Measurements from ENCODE around the gene TBC1D10B. TPM values are rescaled to one million over a fixed set of nuclear protein-coding genes. Genes with fewer than 3 reads are reported as not detected.

Gene TBC1D10B
- total and polyA plus RNA-seq, 2 of the 8 experiments (the other 6 are each of a cell fraction or from before 2014, with no cell fraction given), result 15.4 to 28.6 TPM

DNA sequence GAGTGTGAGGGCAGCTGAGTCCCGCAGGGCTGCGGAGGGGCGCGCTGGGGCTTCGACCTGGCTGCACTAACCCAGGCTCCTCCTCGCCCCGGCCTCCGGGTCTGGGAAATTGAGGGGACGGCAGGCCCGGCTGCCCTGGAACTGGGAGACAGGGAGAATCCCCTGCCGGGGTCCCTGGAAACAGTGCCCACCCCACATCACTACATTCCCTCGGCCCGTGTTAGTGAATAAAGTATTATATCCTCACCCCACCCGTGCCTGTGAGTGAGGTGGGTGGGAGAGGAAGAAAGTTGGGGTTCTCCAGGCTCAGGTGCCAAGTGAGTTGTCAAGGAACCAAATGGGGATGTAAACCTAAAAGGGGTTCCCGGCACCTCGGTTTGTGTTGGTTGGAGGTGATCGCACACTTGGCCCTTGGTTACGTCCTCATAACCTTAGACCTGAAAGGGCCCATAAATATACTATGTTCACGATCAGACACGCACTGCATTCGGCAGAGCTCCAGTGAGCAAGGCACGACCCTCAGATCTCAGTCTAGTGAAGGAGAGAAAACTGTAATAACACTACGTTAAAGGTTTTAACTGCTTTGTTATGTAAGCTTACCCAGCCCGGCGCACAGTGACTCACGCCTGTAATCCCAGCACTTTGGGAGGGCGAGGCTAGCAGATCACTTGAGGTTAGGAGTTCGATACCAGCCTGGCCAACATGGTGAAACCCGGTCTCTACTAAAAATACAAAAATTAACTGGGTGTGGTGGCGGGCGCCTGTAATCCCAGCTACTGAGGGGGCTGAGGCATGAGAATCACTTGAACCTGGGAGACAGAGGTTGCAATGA, 48.3 kb upstream of the TBC1D10B start:
- CTCF ChIA-PET (ENCODE audit: partially characterized antibody), result interaction anchor here (0.6 to 3.3 kb wide), 16 partner anchors 9 to 211 kb away, joined by 3 to 13 read pairs (median 3); partner anchors contain the start of genes DCTPP1, ZNF48 and ZNF771
- no peak overlapping the region for H2AK5ac ChIP-seq (ENCODE audit: low read depth, low read length)
- H3K79me1 ChIP-seq (ENCODE audit: low read depth, low read length), result peaks cover 6% of the 10 kb centered on the region; the same call in 1 of the 2 replicates
- 0 out of 2 replicates have a peak overlapping the region, but pooled peaks have one; percentile 32 for H2BK5ac ChIP-seq (ENCODE audit: low read depth, low read length)
- H3K18ac ChIP-seq (ENCODE audit: extremely low read depth, low read length), result no peak overlapping the region
- DNase-seq (ENCODE audit: low read depth in 1 of 2, low spot score in 2 of 2), result no peak
- H3K27ac ChIP-seq (ENCODE audit: low read depth, low read length), result no peak overlapping the region
- no peak overlapping the region for H2AFZ ChIP-seq (ENCODE audit: low read length)
- no peak overlapping the region for H3K23ac ChIP-seq (ENCODE audit: insufficient read length)
- H3K14ac ChIP-seq (ENCODE audit: insufficient read length), result no peak overlapping the region
- peak overlapping the region in 1 of 4 experiments; percentile 20; a peak in 1 of 7 replicates for H3K9ac ChIP-seq (replicated peaks in 1 of 4; ENCODE audit: extremely low read depth in 1 of 4, low read depth in 3 of 4, low read length in 3 of 4)
- H4K20me1 ChIP-seq (replicated peaks in 1 of 2; ENCODE audit: control insufficient read depth in 1 of 2, insufficient read depth in 2 of 2, low read length in 2 of 2), result peaks cover 2 to 12% of the 10 kb centered on the region in 2 experiments
- TF ChIP-seq EZH2 (IDR thresholded peaks at IDR 0.05; ENCODE audit: low read depth, low read length, severe bottlenecking), result peak; percentile 48
- TF ChIP-seq POU5F1 (IDR thresholded peaks at IDR 0.05; ENCODE audit: low read depth, low read length), result no peak
- no peaks in the 10 kb centered on the region for H3K9me3 ChIP-seq (ENCODE audit: insufficient read depth in 2 of 2, low read depth in 1 of 2, low read length in 1 of 2)
- no peak overlapping the region for H3K4ac ChIP-seq (replicated peaks; ENCODE audit: insufficient read length, low read depth, low read length)
- no peak overlapping the region for H2BK12ac ChIP-seq (ENCODE audit: low read depth, low read length)
- H4K8ac ChIP-seq (ENCODE audit: extremely low read depth, insufficient read depth, low read length), result peak overlapping the region; percentile 71
- H3K36me3 ChIP-seq (ENCODE audit: control insufficient read depth in 2 of 4, insufficient read depth in 4 of 4, low read length in 3 of 4), result peaks cover 8 to 26% (median 12%) of the 10 kb centered on the region in 4 experiments
- H4K91ac ChIP-seq (replicated peaks; ENCODE audit: insufficient read length, low read length), result no peak overlapping the region
- H2BK15ac ChIP-seq (ENCODE audit: low read length), result no peak overlapping the region
- no peak overlapping the region for H2BK20ac ChIP-seq (ENCODE audit: low read length)
- WGBS, 2 experiments (ENCODE audit: extremely low coverage in 1 of 2, insufficient coverage in 1 of 2, insufficient read length in 1 of 2, insufficient replicate concordance in 2 of 2, low coverage in 1 of 2, low lambda C conversion rate in 2 of 2, missing lambda C conversion rate in 1 of 2), result 61% methylated on average over 31 of the region's 31 CpGs; no CpG with 5 or more reads in 1 of the 2 experiments
- H3K23me2 ChIP-seq (ENCODE audit: low read depth, low read length), result peaks cover 8% of the 10 kb centered on the region; the same call in 1 of the 2 replicates
- no peaks in the 10 kb centered on the region for H3K27me3 ChIP-seq (replicated peaks in 1 of 4; ENCODE audit: control insufficient read depth in 3 of 4, extremely low read depth in 1 of 4, insufficient read depth in 3 of 4, low read length in 3 of 4)
- no peak overlapping the region for H4K5ac ChIP-seq (ENCODE audit: insufficient read length, low read depth, low read length)
- H3K4me2 ChIP-seq (ENCODE audit: insufficient read depth in 1 of 2, low read depth in 2 of 2, low read length in 2 of 2), result peak overlapping the region; percentile 64 to 76
- no peak overlapping the region for H3K56ac ChIP-seq (replicated peaks; ENCODE audit: insufficient read length, low read depth, low read length)
- no peak for FAIRE-seq
- H3K4me1 ChIP-seq (replicated peaks in 1 of 4; ENCODE audit: control insufficient read depth in 3 of 4, insufficient read depth in 4 of 4, low read length in 3 of 4), result peaks cover 3 to 6% (median 5%) of the 10 kb centered on the region in 4 experiments; a peak in 6 of 7 replicates
- no peak overlapping the region for H2BK120ac ChIP-seq (replicated peaks; ENCODE audit: low read depth, low read length)
- H3K4me3 ChIP-seq (ENCODE audit: extremely low read depth in 1 of 4, insufficient read depth in 2 of 4, low read depth in 3 of 4, low read length in 4 of 4), result peak overlapping the region; percentile 21 to 60 (median 34); a peak in 7 of 8 replicates
- POLR2A ChIA-PET (ENCODE audit: partially characterized antibody), result interaction anchor here (0.8 to 4.0 kb wide), 20 partner anchors 11 to 353 kb away, joined by 3 to 34 read pairs (median 3); partner anchors contain the start of genes ALDOA, CD2BP2, DCTPP1 and ZNF48
- H3K79me2 ChIP-seq (ENCODE audit: control insufficient read depth in 1 of 2, insufficient read depth in 2 of 2, low read length in 2 of 2), result no peaks in the 10 kb centered on the region
